NCI-H1048 (cell line): ENCODE measurements around the gene CEP63.

Experiments
- DNase-seq: peaks from one replicate; lab custom pipeline; 2025; lab: John Stamatoyannopoulos, UW

Gene CEP63

DNA sequence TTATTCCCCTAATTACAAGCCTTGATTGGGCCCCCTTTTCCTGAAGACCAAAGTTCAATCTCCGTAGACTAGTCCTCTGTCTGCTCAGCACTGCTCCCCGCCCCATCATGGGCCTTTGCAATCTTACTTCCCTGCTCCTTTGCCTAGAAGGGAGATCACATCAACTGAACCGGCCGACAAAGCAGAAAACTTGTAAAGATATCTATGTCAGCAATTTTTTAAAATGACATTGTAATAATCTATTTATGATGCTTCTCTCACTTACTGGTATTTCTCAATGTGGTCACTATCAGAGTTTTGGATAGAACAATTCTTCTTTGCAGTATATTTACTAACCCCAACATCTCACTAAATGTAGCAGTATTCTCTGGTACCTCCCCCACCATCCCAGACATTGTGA lies 17.3 kb upstream of the CEP63 start:
- no peak for DNase-seq

- DNase-seq = no peak
These were observed 14.2 kb upstream of the CEP63 start for GRCh38 chr3:134471521-134472193.

DNA sequence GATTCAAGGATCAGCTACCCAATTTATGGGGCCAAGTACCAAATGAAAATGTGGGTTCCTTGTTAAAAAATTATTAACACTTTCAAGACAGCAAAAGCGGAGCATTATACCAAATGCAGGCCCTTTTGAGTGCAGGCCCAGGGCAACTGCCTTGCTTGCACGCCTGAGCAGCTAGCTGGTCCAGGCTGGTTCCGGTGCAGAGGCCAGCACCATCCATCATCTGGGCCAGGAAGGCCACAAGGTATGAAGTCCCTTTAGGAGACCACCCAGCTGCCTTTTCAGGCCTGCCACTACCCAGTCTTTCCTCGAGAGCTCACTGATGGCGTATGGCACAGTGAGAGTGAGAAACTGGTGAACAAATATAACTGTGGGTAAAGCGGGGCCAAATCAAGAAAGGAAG lies 13.0 kb upstream of the CEP63 start:
- no peak for DNase-seq

- DNase-seq = peak; percentile 62
These were observed 11.8 kb upstream of the CEP63 start for GRCh38 chr3:134473868-134474546.

GRCh38 chr3:134474956-134475355 lies 10.9 kb upstream of the CEP63 start:
- no peak for DNase-seq

- DNase-seq = no peak
These were observed 9.6 kb upstream of the CEP63 start for GRCh38 chr3:134476306-134476705.

DNA sequence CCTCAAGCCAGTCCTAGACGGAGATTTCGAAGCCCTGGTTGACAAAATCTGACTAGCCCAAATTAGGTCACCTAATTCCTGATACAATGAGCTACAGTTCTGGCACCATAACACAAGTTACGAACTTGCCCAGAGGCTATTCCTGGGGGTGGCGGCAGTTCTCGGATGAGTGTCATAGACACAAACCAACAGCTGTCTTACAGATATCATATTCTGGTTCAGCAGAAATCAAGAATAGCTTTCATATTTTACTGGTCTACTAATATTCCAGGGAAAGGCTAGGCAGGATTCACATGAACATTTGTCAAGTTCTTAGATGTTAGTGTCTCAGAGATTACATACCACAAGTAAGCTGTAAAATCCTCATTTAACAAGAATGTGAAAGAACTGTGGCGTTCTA lies 8.9 kb upstream of the CEP63 start:
- no peak for DNase-seq

DNA sequence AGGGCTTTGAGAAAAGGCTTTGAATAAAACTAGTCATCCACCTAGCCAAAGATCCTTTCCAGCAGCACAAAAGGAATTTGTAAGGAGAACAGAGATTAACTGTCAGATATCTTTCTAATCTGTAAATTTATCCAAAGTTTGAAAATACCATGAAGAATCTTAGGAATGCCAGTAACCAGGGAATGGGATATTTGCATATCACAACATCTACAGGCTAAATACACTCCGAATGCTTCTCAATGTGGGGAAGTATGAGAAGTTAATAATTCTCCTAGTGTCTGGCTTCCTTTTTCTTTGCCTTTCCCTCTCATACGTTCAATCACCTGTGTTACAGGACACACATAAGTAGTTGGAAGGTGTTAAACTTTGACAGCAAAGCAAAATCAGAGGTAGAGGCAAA lies 7.9 kb upstream of the CEP63 start:
- DNase-seq = no peak

DNA sequence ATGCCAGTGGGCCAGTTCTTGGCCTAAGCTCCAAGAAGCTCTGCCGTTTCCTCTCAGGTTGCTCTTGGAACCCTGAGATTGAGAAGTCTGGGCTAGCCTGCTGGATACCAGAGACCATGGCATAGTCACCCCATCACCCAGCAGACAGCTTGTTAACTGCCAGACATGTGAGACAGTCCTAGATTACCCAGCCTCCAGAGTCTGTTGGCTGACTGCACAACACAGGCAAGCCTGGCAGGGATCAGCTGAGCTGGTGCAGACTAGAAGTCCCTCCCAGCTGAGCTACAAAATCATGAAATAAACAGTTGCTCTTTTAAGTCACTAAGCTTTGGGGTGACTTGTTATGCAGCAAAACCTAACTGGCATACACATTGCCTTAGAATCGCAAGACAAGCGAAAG lies 5.3 kb upstream of the CEP63 start:
- DNase-seq = no peak

- DNase-seq = no peak
These were observed 4.7 kb upstream of the CEP63 start for GRCh38 chr3:134481166-134481565.

GRCh38 chr3:134482622-134483021 lies 3.2 kb upstream of the CEP63 start:
- DNase-seq = no peak

DNA sequence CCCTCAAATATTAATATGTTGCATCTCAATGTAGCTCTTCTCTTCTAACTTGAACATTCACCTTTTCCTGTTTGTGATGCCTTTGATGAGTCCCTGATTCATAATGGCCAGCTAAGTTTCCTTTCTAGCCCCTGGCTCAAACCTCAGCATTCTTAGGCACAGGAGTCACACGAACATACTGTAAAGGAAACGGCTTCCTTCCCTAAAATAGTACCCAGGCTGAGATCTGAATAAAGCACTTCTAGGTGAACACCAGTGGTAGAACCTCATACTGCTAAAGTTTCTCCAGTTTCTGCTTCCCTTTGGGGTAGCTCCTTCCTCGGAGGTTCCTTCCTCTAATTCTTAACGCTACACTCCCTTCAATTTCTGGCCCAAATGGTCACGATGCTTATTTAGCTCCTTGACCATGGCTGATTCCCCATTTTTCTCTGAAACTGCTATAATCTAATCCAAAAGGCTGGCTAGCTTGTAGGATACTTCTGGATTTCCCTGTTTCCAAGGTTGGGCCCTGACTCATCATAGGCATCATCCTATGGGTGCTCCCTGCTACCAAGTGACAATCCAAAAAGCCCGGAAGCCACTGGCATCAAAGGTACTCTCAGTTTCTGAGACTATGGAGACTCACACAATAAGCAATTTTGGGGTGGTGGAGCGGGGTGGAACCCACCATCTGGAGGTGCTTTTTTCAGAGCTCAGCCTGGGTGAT lies 2.5 kb upstream of the CEP63 start:
- DNase-seq = no peak

- no peak for DNase-seq
These were observed 661 bp upstream of the CEP63 start for GRCh38 chr3:134485075-134485717.

DNA sequence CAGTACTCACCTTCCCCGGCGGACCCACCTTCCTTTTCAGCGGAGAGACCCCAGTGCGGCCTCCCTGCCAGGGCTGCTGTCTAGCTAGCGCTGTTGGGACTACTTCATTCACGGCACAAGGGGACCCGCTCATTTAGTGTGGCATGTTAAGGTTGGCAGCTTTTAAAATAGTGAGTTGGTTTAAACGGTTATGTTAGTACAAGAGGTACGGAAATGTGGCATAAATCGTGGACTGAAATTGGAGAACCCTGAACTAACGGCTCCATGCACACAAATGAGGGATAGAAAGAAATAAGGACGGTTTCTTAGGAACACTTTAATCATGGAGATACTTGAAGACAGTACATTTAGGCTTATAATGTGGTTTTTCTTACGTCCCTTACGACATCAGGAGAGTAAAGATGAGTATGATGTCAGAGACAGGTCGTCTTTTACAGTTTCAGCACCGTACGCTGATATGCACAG lies 752 bp downstream of the CEP63 start:
- no peak for DNase-seq

- no peak for DNase-seq
These were observed 1.5 kb downstream of the CEP63 start for GRCh38 chr3:134487406-134487805.

- no peak for DNase-seq
These were observed 8.6 kb downstream of the CEP63 start for GRCh38 chr3:134494495-134494894.

DNA sequence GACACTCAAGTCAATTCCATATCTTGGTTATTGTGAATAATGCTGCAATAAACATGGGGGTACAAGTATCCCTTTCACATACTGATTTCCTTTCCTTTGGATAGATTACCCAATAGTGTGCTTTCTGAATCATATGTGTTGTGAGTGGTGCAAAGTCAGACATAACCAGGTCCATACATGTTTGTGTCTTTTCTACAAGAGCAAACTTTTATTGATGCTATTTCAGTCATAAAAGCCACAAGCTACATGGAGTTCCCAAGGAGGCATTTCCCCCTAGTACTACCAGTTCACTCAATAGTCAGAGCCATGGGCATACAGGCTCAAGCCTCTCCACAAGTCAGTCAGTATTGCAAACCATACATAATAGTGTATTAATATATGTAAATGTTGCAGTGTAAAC lies 10.1 kb downstream of the CEP63 start:
- no peak for DNase-seq

GRCh38 chr3:134496471-134497071 lies 10.7 kb downstream of the CEP63 start:
- DNase-seq = no peak

DNA sequence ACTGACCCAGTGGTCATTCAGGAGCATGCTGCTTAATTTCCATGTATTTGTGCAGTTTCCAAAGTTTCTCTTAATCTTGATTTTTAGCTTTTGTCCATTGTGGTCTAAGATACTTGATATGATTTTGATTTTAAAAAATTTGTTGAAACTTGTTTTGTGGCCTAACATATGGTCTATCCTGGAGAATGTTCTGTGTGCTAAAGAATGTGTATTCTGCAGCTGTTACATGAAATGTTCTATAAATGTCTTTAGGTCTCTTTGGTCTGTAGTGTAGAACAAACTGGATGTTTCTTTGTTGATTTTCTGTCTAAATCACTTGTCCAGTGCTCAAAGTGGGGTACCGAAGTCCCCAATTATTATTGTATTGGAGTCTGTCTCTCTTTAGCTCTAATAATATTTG lies 17.4 kb downstream of the CEP63 start:
- DNase-seq = no peak

GRCh38 chr3:134504132-134504531 lies 18.3 kb downstream of the CEP63 start:
- no peak for DNase-seq

- no peak for DNase-seq
These were observed 19.6 kb downstream of the CEP63 start for GRCh38 chr3:134505485-134505884.

DNA sequence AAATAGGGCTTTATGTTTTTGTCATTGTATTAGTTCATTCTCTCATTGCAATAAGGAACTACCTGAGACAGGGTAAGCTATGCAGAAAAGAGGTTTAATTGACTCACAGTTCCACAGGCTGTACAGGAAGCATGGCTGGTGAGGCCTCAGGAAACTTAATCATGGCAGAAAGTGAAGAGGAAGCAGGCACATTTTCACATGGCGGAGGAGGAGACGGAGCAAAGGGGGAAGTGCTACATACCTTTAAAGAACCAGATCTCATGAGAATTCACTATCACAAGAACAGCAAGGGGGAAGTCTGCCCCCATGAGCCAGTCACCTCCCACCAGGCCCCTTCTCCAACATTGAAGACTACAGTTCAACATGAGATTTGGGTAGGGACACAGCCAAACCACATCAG lies 25.6 kb downstream of the CEP63 start:
- DNase-seq = no peak
